ENCODE results near the gene DPYD. TPM values are rescaled to one million over a fixed set of nuclear protein-coding genes. Genes with fewer than 3 reads are reported as not detected.

Gene DPYD
- total RNA-seq, 1 experiment from 2014 or later: 0.46 TPM

- no peak for TF ChIP-seq AFF4 (CRISPR knock-in tag; IDR thresholded peaks at IDR 0.05; ENCODE audit: borderline replicate concordance)
- TF ChIP-seq OVOL2 (CRISPR knock-in tag; IDR thresholded peaks at IDR 0.05; ENCODE audit: borderline replicate concordance): no peak
- TF ChIP-seq, protein P1, sequence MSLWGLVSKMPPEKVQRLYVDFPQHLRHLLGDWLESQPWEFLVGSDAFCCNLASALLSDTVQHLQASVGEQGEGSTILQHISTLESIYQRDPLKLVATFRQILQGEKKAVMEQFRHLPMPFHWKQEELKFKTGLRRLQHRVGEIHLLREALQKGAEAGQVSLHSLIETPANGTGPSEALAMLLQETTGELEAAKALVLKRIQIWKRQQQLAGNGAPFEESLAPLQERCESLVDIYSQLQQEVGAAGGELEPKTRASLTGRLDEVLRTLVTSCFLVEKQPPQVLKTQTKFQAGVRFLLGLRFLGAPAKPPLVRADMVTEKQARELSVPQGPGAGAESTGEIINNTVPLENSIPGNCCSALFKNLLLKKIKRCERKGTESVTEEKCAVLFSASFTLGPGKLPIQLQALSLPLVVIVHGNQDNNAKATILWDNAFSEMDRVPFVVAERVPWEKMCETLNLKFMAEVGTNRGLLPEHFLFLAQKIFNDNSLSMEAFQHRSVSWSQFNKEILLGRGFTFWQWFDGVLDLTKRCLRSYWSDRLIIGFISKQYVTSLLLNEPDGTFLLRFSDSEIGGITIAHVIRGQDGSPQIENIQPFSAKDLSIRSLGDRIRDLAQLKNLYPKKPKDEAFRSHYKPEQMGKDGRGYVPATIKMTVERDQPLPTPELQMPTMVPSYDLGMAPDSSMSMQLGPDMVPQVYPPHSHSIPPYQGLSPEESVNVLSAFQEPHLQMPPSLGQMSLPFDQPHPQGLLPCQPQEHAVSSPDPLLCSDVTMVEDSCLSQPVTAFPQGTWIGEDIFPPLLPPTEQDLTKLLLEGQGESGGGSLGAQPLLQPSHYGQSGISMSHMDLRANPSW (CRISPR knock-in tag; conservative IDR thresholded peaks at IDR 0.05; ENCODE audit: low read depth): no peak
- no peak for TF ChIP-seq SMAD4 (CRISPR knock-in tag; IDR thresholded peaks at IDR 0.05)
- no peak for TF ChIP-seq IRF2 (CRISPR knock-in tag; IDR thresholded peaks at IDR 0.05; ENCODE audit: borderline replicate concordance, low read depth)
- no peak for TF ChIP-seq TEAD4 (CRISPR knock-in tag; IDR thresholded peaks at IDR 0.05)
- no peak for TF ChIP-seq TCF7 (CRISPR knock-in tag; IDR thresholded peaks at IDR 0.05; ENCODE audit: low read depth)
- no peak for TF ChIP-seq ZNF671 (CRISPR knock-in tag; IDR thresholded peaks at IDR 0.05)
- CTCF ChIA-PET: no interaction called here
- ATAC-seq: no peak
- DNase-seq (ENCODE audit: low spot score): no peak
- Mint-ChIP-seq H3K27ac (no peak overlapping the region), H3K4me1 (peaks cover 3% of the 10 kb centered on the region; the same call in 1 of the 2 replicates), H3K9me3 (peaks cover 20% of the 10 kb centered on the region), H3K36me3 (peaks cover 7% of the 10 kb centered on the region; the same call in 1 of the 2 replicates), H3K27me3 (ENCODE audit: low read depth) (no peaks in the 10 kb centered on the region), H3K4me3 (no peak overlapping the region)
- POLR2A ChIA-PET: no interaction called here
Observed at GRCh38 chr1:97649591-97649990, 271.2 kb downstream of the DPYD start.

DNA sequence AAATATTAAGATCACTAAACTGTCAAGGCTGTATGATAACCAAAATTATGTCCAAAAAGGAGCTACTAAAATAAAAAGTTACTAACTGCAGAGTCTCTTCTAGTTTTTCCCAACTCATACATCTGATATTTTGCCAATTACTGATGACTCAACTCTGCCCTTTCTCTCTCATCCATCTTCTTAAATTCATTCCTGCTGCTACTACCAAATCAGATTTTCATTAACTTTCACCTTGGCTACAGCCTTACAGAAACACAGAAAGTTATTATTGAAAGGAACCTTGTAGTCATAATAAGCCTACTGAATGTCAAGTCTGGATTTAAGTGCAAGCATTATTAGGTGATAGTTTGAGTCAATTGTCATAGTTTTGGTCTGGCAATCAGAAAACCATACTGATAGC is 273.1 kb downstream of the DPYD start:
- peaks cover 3% of the 10 kb centered on the region; the same call in 1 of the 2 replicates for H3K4me1 Mint-ChIP-seq
- no peak for DNase-seq (ENCODE audit: low spot score)
- CTCF ChIA-PET: no interaction called here
- TF ChIP-seq RORB (CRISPR knock-in tag; IDR thresholded peaks at IDR 0.05) (no peak), ZNF232 (CRISPR knock-in tag; IDR thresholded peaks at IDR 0.05) (no peak), RELA (CRISPR knock-in tag; IDR thresholded peaks at IDR 0.05; ENCODE audit: borderline replicate concordance) (no peak), TEAD1 (CRISPR knock-in tag; IDR thresholded peaks at IDR 0.05) (no peak), ZNF317 (CRISPR knock-in tag; IDR thresholded peaks at IDR 0.05; ENCODE audit: borderline replicate concordance, low read depth) (no peak), SP1 (CRISPR knock-in tag; conservative IDR thresholded peaks at IDR 0.05) (no peak), MXD4 (CRISPR knock-in tag; IDR thresholded peaks at IDR 0.05; ENCODE audit: borderline replicate concordance) (no peak)
- TF ChIP-seq, protein P1 (CRISPR knock-in tag; conservative IDR thresholded peaks at IDR 0.05; ENCODE audit: low read depth): no peak
- TF ChIP-seq, protein P2, sequence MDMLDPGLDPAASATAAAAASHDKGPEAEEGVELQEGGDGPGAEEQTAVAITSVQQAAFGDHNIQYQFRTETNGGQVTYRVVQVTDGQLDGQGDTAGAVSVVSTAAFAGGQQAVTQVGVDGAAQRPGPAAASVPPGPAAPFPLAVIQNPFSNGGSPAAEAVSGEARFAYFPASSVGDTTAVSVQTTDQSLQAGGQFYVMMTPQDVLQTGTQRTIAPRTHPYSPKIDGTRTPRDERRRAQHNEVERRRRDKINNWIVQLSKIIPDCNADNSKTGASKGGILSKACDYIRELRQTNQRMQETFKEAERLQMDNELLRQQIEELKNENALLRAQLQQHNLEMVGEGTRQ (CRISPR knock-in tag; IDR thresholded peaks at IDR 0.05): no peak
- TF ChIP-seq, protein P3, sequence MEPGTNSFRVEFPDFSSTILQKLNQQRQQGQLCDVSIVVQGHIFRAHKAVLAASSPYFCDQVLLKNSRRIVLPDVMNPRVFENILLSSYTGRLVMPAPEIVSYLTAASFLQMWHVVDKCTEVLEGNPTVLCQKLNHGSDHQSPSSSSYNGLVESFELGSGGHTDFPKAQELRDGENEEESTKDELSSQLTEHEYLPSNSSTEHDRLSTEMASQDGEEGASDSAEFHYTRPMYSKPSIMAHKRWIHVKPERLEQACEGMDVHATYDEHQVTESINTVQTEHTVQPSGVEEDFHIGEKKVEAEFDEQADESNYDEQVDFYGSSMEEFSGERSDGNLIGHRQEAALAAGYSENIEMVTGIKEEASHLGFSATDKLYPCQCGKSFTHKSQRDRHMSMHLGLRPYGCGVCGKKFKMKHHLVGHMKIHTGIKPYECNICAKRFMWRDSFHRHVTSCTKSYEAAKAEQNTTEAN (CRISPR knock-in tag; IDR thresholded peaks at IDR 0.05): no peak
- POLR2A ChIA-PET: no interaction called here
- no peak for ATAC-seq
- H3K36me3 Mint-ChIP-seq: peaks cover 13% of the 10 kb centered on the region
- no peak overlapping the region for H3K27ac Mint-ChIP-seq
- H3K4me3 Mint-ChIP-seq: no peak overlapping the region
- peaks cover 28% of the 10 kb centered on the region for H3K9me3 Mint-ChIP-seq
- H3K27me3 Mint-ChIP-seq (ENCODE audit: low read depth): no peaks in the 10 kb centered on the region

All from WTC11 (cell line).